CD4-positive, alpha-beta T cell (primary cell): Measurements from ENCODE around the gene LONP1. TPM values are rescaled to one million over a fixed set of nuclear protein-coding genes. Genes with fewer than 3 reads are reported as not detected.
"Not testable (repeated sequence)": the region's sequence is repeated elsewhere in the genome, so short reads cannot be mapped to it uniquely, and the experiment has no call there.

Experiments used
- ATAC-seq: fragments of 200-7000 bp; cut with Tn5 transposase; one replicate; pipeline ENCODE4 v1.10.0; 2022; ENCODE audit warnings: mild to moderate bottlenecking; ENCODE audit not compliant: poor library complexity
- CTCF ChIA-PET: fragments of 350-600 bp; sonication (Branson Sonifier 250); formaldehyde crosslinking; loops from one replicate; lab custom pipeline; 2021; ENCODE audit warnings: antibody characterized with exemption, inconsistent platforms; lab: Charles Lee
- POLR2A ChIA-PET: fragments of 350-600 bp; sonication (Branson Sonifier 250); formaldehyde crosslinking; loops from one replicate; lab custom pipeline; 2021; ENCODE audit warnings: antibody characterized with exemption, inconsistent platforms; lab: Charles Lee
- DNase-seq, 14 experiments: peaks; one replicate each; pipeline ENCODE4 v3.0.0-alpha.2; 2013 to 2020; ENCODE audit warnings: mixed read lengths in 2 of 14
- H3K27ac ChIP-seq, 2 donors: one replicate each; pipeline versions ENCODE4 v1.5.1 to v1.7.0; 2013; ENCODE audit warnings: low read length in 2 of 2, low read depth in 1 of 2, mild to moderate bottlenecking in 1 of 2
- H3K27me3 ChIP-seq, 2 experiments: 1 replicate in 1 of 2; 2 replicates in 1 of 2; pipeline versions ENCODE4 v1.6.1 to v1.7.0; 2013; ENCODE audit warnings: low read length in 2 of 2, control low read depth in 1 of 2, mild to moderate bottlenecking in 1 of 2, moderate library complexity in 1 of 2; ENCODE audit not compliant: insufficient read depth in 2 of 2, control insufficient read depth in 1 of 2
- H3K36me3 ChIP-seq: one replicate; pipeline ENCODE4 v1.6.1; 2013; ENCODE audit warnings: low read length, control low read depth; ENCODE audit not compliant: insufficient read depth
- H3K4me1 ChIP-seq: one replicate; pipeline ENCODE4 v1.6.1; 2013; ENCODE audit warnings: low read length, control low read depth; ENCODE audit not compliant: insufficient read depth
- H3K4me3 ChIP-seq: one replicate; pipeline ENCODE4 v1.5.1; 2013; ENCODE audit warnings: mild to moderate bottlenecking, low read length, moderate library complexity
- H3K9me3 ChIP-seq, 2 experiments: 1 replicate in 1 of 2; 2 replicates in 1 of 2; pipeline versions ENCODE4 v1.6.1 to v1.7.0; 2013; ENCODE audit warnings: low read length in 2 of 2, mild to moderate bottlenecking in 2 of 2, control low read depth in 1 of 2, moderate library complexity in 1 of 2; ENCODE audit not compliant: control insufficient read depth in 1 of 2, insufficient read depth in 1 of 2
- H3K27ac Mint-ChIP-seq: one replicate; pipeline ENCODE4 v1.8.0; 2020; ENCODE audit warnings: mixed read lengths
- H3K27me3 Mint-ChIP-seq: one replicate; pipeline ENCODE4 v1.8.0; 2021; ENCODE audit warnings: mixed read lengths
- H3K36me3 Mint-ChIP-seq: one replicate; pipeline ENCODE4 v1.8.0; 2021; ENCODE audit warnings: low read depth, mixed read lengths
- H3K4me1 Mint-ChIP-seq: one replicate; pipeline ENCODE4 v1.8.0; 2021; ENCODE audit warnings: low read depth, mixed read lengths
- H3K4me3 Mint-ChIP-seq: one replicate; pipeline ENCODE4 v1.8.0; 2020; ENCODE audit warnings: mild to moderate bottlenecking, mixed read lengths
- H3K9me3 Mint-ChIP-seq: one replicate; pipeline ENCODE4 v1.8.0; 2020; ENCODE audit warnings: mixed read lengths
- CTCF ChIP-seq: fragments of 200-600 bp; IDR thresholded peaks from one replicate; pipeline ENCODE4 v1.8.0; 2022; ENCODE audit warnings: antibody characterized with exemption, mild to moderate bottlenecking
- intact Hi-C, 2 experiments: fragments of 100-400 bp; cut with DNase I in 1 of 2; cut with micrococcal nuclease in 1 of 2; formaldehyde crosslinking; loops; one replicate each; pipeline versions ENCODE4 v1.15.1 to v1.9.0; 2023 to 2025; cut with DNase I, micrococcal nuclease
- total RNA-seq, 174 experiments: library from RNA in 2 of 174; stranded (reverse) in 2 of 174; gene quantifications; one replicate each; pipeline ENCODE4 v1.2.3 and lab custom pipeline; 2021 to 2026

LONP1 gene
- total RNA-seq, 2 experiments from 2014 or later, result 88.7 to 91.0 TPM

DNA sequence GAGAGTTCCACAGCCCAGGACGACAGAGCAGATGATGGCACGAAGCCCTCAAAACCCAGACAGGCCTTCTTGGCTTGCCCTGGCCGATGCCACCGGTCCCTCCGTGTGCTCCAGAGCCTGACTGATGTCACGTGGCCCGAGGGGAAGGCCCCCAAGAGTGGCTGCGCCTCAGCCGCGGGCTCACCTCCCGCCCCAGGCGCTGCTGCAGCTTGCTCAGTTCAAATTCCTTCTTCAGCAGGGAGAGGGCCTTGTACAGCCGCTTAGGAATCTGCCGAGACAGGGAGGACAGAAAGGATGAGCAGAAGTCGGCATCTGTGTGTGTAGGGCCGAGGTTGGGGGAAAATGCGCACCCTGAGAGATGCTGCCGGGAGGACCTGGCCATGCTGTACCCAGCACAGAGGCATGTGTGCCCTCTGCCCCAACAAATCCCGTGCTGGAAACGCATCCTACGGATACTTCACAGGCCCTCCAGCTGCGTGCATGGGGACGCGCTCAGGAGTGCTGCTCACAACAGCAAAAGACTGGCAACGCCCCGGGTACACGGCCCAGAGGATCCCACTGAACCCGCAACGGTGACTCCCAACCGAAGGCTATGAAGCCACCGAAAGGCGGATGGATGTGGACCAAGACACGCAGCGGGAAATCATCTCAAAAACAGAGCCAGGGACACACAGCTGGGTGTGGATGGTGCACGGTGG, 12.9 kb downstream of the LONP1 start:
- POLR2A ChIA-PET, result no interaction called here
- H3K36me3 Mint-ChIP-seq, result peaks cover 54% of the 10 kb centered on the region
- ATAC-seq, result no peak

GRCh38 chr19:5705552-5705951, 14.4 kb downstream of the LONP1 start:
- no peak overlapping the region for H3K4me3 Mint-ChIP-seq
- H3K27me3 Mint-ChIP-seq, result no peaks in the 10 kb centered on the region
- peaks cover 54% of the 10 kb centered on the region for H3K36me3 Mint-ChIP-seq
- H3K4me3 ChIP-seq, result no peak overlapping the region
- ChIA-PET POLR2A (interaction anchor here (1.3 kb wide), 1 partner anchor 15 kb away, joined by 5 read pairs; the partner anchor contains the start of gene CATSPERD), CTCF (interaction anchor here (0.6 kb wide), 1 partner anchor 10 kb away, joined by 3 read pairs; no protein-coding TSS in a partner anchor)
- ATAC-seq, result no peak
- H3K9me3 Mint-ChIP-seq, result no peaks in the 10 kb centered on the region
- peak in 1 of 14 experiments; percentile 5 for DNase-seq
- intact Hi-C loops, result no loop called here
- no peak overlapping the region for H3K27ac ChIP-seq
- H3K4me1 ChIP-seq, result no peaks in the 10 kb centered on the region
- no peaks in the 10 kb centered on the region for H3K4me1 Mint-ChIP-seq
- H3K27ac Mint-ChIP-seq, result no peak overlapping the region
- no peak for TF ChIP-seq CTCF
- peaks cover 59% of the 10 kb centered on the region for H3K36me3 ChIP-seq
- H3K9me3 ChIP-seq, result peaks cover 0 to 6% of the 10 kb centered on the region in 2 experiments
- H3K27me3 ChIP-seq, result no peaks in the 10 kb centered on the region

More for the DNA sequence above, 12.9 kb downstream of the LONP1 start:
- H3K36me3 ChIP-seq, result peaks cover 66% of the 10 kb centered on the region
- Mint-ChIP-seq H3K4me1 (no peaks in the 10 kb centered on the region), H3K27me3 (no peaks in the 10 kb centered on the region), H3K27ac (no peak overlapping the region), H3K4me3 (peak overlapping the region; percentile 15), H3K9me3 (no peaks in the 10 kb centered on the region)
- no peak for TF ChIP-seq CTCF
- DNase-seq, result peak in 1 of 14 experiments; percentile 4
- CTCF ChIA-PET, result no interaction called here
- H3K27me3 ChIP-seq, result no peaks in the 10 kb centered on the region
- H3K9me3 ChIP-seq, result no peaks in the 10 kb centered on the region
- intact Hi-C loops, result no loop called here
- no peaks in the 10 kb centered on the region for H3K4me1 ChIP-seq
- H3K27ac ChIP-seq, result no peak overlapping the region
- H3K4me3 ChIP-seq, result no peak overlapping the region

GRCh38 chr19:5703819-5704818, 15.8 kb downstream of the LONP1 start:
- ATAC-seq (peak; percentile 19), DNase-seq (no peak)
- Mint-ChIP-seq H3K27ac (no peak overlapping the region), H3K36me3 (peaks cover 56% of the 10 kb centered on the region), H3K9me3 (no peaks in the 10 kb centered on the region), H3K4me1 (no peaks in the 10 kb centered on the region), H3K27me3 (no peaks in the 10 kb centered on the region), H3K4me3 (no peak overlapping the region)
- H3K27ac ChIP-seq, result no peak overlapping the region
- peaks cover 64% of the 10 kb centered on the region for H3K36me3 ChIP-seq
- ChIA-PET POLR2A (interaction anchor here (1.3 kb wide), 1 partner anchor 16 kb away, joined by 5 read pairs; the partner anchor contains the start of gene CATSPERD), CTCF (no interaction called here)
- no peaks in the 10 kb centered on the region for H3K27me3 ChIP-seq
- intact Hi-C loops, result no loop called here
- no peak overlapping the region for H3K4me3 ChIP-seq
- no peaks in the 10 kb centered on the region for H3K4me1 ChIP-seq
- TF ChIP-seq CTCF, result no peak
- H3K9me3 ChIP-seq, result peaks cover 0 to 6% of the 10 kb centered on the region in 2 experiments

GRCh38 chr19:5702053-5702410, 17.9 kb downstream of the LONP1 start:
- H3K4me3 ChIP-seq, H3K27me3 Mint-ChIP-seq, CTCF ChIA-PET, H3K4me3 Mint-ChIP-seq, H3K9me3 ChIP-seq, H3K27ac ChIP-seq, H3K27me3 ChIP-seq, H3K4me1 Mint-ChIP-seq, ATAC-seq, POLR2A ChIA-PET, H3K27ac Mint-ChIP-seq, DNase-seq, H3K4me1 ChIP-seq, intact Hi-C loops, H3K9me3 Mint-ChIP-seq: not testable (repeated sequence)
- H3K36me3 Mint-ChIP-seq, result peaks cover 54% of the 10 kb centered on the region
- H3K36me3 ChIP-seq, result peaks cover 65% of the 10 kb centered on the region
